Nephron progenitor cell (in vitro differentiated cells): Measurements from ENCODE around the gene AMDHD1.
A peak's percentile ranks its signal among the peaks of the same experiment; 100 is the strongest.

ENCODE experiments used
- DNase-seq: peaks from one replicate; pipeline ENCODE4 v3.0.0; 2021
- H3K27ac Mint-ChIP-seq: 2 replicates; pipeline ENCODE4 v1.8.0; 2021; ENCODE audit warnings: mild to moderate bottlenecking, moderate library complexity, mixed read lengths
- H3K27me3 Mint-ChIP-seq: 2 replicates; pipeline ENCODE4 v1.8.0; 2021; ENCODE audit warnings: mild to moderate bottlenecking, low read depth, mixed read lengths; ENCODE audit not compliant: poor library complexity
- H3K36me3 Mint-ChIP-seq: 2 replicates; pipeline ENCODE4 v1.8.0; 2021; ENCODE audit warnings: low read depth, mixed read lengths
- H3K4me1 Mint-ChIP-seq: 2 replicates; pipeline ENCODE4 v1.8.0; 2021; ENCODE audit warnings: mixed read lengths
- H3K4me3 Mint-ChIP-seq: 2 replicates; pipeline ENCODE4 v1.8.0; 2021; ENCODE audit warnings: mild to moderate bottlenecking, moderate library complexity, mixed read lengths
- H3K9me3 Mint-ChIP-seq: 2 replicates; pipeline ENCODE4 v1.8.0; 2021; ENCODE audit warnings: mild to moderate bottlenecking, moderate library complexity, mixed read lengths
- TF ChIP-seq, protein P1 (sequence below): fragments of 200-600 bp; sonication (generic); IDR thresholded peaks from 2 replicates; pipeline ENCODE4 v1.5.0; 2021; ENCODE audit warnings: antibody characterized with exemption

The AMDHD1 gene

GRCh38 chr12:95918194-95918993, 24.7 kb upstream of the AMDHD1 start:
- Mint-ChIP-seq H3K4me3 (no peak overlapping the region), H3K36me3 (no peaks in the 10 kb centered on the region), H3K27ac (no peak overlapping the region), H3K9me3 (peaks cover 5% of the 10 kb centered on the region), H3K27me3 (peaks cover 20% of the 10 kb centered on the region), H3K4me1 (no peaks in the 10 kb centered on the region)
- peak; percentile 44 for DNase-seq
- TF ChIP-seq, protein P1, sequence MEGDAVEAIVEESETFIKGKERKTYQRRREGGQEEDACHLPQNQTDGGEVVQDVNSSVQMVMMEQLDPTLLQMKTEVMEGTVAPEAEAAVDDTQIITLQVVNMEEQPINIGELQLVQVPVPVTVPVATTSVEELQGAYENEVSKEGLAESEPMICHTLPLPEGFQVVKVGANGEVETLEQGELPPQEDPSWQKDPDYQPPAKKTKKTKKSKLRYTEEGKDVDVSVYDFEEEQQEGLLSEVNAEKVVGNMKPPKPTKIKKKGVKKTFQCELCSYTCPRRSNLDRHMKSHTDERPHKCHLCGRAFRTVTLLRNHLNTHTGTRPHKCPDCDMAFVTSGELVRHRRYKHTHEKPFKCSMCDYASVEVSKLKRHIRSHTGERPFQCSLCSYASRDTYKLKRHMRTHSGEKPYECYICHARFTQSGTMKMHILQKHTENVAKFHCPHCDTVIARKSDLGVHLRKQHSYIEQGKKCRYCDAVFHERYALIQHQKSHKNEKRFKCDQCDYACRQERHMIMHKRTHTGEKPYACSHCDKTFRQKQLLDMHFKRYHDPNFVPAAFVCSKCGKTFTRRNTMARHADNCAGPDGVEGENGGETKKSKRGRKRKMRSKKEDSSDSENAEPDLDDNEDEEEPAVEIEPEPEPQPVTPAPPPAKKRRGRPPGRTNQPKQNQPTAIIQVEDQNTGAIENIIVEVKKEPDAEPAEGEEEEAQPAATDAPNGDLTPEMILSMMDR, result peak; percentile 89

GRCh38 chr12:95919110-95919509, 24.0 kb upstream of the AMDHD1 start:
- peaks cover 5% of the 10 kb centered on the region for H3K9me3 Mint-ChIP-seq
- no peaks in the 10 kb centered on the region for H3K4me1 Mint-ChIP-seq
- no peak overlapping the region for H3K4me3 Mint-ChIP-seq
- DNase-seq, result no peak
- TF ChIP-seq, protein P1, result no peak
- H3K27ac Mint-ChIP-seq, result no peak overlapping the region
- no peaks in the 10 kb centered on the region for H3K36me3 Mint-ChIP-seq
- H3K27me3 Mint-ChIP-seq, result peaks cover 20% of the 10 kb centered on the region

GRCh38 chr12:95922231-95922630, 20.9 kb upstream of the AMDHD1 start:
- TF ChIP-seq, protein P1, result no peak
- no peak overlapping the region for H3K27ac Mint-ChIP-seq
- H3K4me3 Mint-ChIP-seq, result no peak overlapping the region
- no peak for DNase-seq
- peaks cover 20% of the 10 kb centered on the region for H3K9me3 Mint-ChIP-seq
- no peaks in the 10 kb centered on the region for H3K36me3 Mint-ChIP-seq
- peaks cover 15% of the 10 kb centered on the region for H3K27me3 Mint-ChIP-seq
- H3K4me1 Mint-ChIP-seq, result no peaks in the 10 kb centered on the region

- TF ChIP-seq, protein P1, result no peak
- no peak overlapping the region for H3K27ac Mint-ChIP-seq
- H3K4me3 Mint-ChIP-seq, result peak overlapping the region; percentile 10
- DNase-seq, result no peak
- no peaks in the 10 kb centered on the region for H3K9me3 Mint-ChIP-seq
- peaks cover 16% of the 10 kb centered on the region for H3K4me1 Mint-ChIP-seq
- no peaks in the 10 kb centered on the region for H3K36me3 Mint-ChIP-seq
- H3K27me3 Mint-ChIP-seq, result peaks cover 16% of the 10 kb centered on the region
These were observed 2.6 kb upstream of the AMDHD1 start for GRCh38 chr12:95940514-95940913.

- DNase-seq, result no peak
- Mint-ChIP-seq H3K4me3 (peak overlapping the region; percentile 94), H3K36me3 (no peaks in the 10 kb centered on the region), H3K9me3 (peaks cover 8% of the 10 kb centered on the region), H3K4me1 (peaks cover 16% of the 10 kb centered on the region), H3K27ac (no peak overlapping the region), H3K27me3 (peaks cover 24% of the 10 kb centered on the region)
- TF ChIP-seq, protein P1, result no peak
These were observed 1.0 kb upstream of the AMDHD1 start for GRCh38 chr12:95942101-95942523.
